NT2/D1 (cell line): ENCODE data around the gene SSH2.
A peak's percentile ranks its signal among the peaks of the same experiment; 100 is the strongest.

Source experiments
- DNase-seq: peaks from one replicate; pipeline ENCODE4 v3.0.0-alpha.2; 2011; ENCODE audit warnings: low read depth, low spot score
- H3K27me3 ChIP-seq: 2 replicates; pipeline ENCODE4 v1.6.0; 2011; ENCODE audit warnings: mild to moderate bottlenecking; ENCODE audit not compliant: insufficient read length, insufficient read depth
- H3K36me3 ChIP-seq: 2 replicates; pipeline ENCODE4 v1.6.1; 2011; ENCODE audit warnings: mild to moderate bottlenecking, low read length, mixed read lengths; ENCODE audit not compliant: insufficient read depth, insufficient read length
- H3K4me1 ChIP-seq: 2 replicates; pipeline ENCODE4 v1.5.1; 2011; ENCODE audit not compliant: insufficient read depth, insufficient read length
- H3K4me3 ChIP-seq: 2 replicates; pipeline ENCODE4 v1.5.1; 2011; ENCODE audit warnings: low read depth; ENCODE audit not compliant: insufficient read length
- H3K9ac ChIP-seq: 2 replicates; pipeline ENCODE4 v1.6.0; 2011; ENCODE audit warnings: low read depth; ENCODE audit not compliant: insufficient read length
- H3K9me3 ChIP-seq: 2 replicates; pipeline ENCODE4 v1.5.1; 2011; ENCODE audit warnings: mild to moderate bottlenecking, low read length; ENCODE audit not compliant: insufficient read depth
- SUZ12 ChIP-seq: IDR thresholded peaks from 2 replicates; pipeline ENCODE4 v1.6.1; 2011; ENCODE audit not compliant: insufficient read length, insufficient read depth; ENCODE audit errors: extremely low read depth
- YY1 ChIP-seq: IDR thresholded peaks from 2 replicates; pipeline ENCODE4 v1.6.1; 2011; ENCODE audit not compliant: insufficient read length, insufficient read depth
- ZNF274 ChIP-seq: IDR thresholded peaks from 2 replicates; pipeline ENCODE4 v1.6.1; 2011; ENCODE audit warnings: mild to moderate bottlenecking, low read depth, low read length

Gene SSH2

DNA sequence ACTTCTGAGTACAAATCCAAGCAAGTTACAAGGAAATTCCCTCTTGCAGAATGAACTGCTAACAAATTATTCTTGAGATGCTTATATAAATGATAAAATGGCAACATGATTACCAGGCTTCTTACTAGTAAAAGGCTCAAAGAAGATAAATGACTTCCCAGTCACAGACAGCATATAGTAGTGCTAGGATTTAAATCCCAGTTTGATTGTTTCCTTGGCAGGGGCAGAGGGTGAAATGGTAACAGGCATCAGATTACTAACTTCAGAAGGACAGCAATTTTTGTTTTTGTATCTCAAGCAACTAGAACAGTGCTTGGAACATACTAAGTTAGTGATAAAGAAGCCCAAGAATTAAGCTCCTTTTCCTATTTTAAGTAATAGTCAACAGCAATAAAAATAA, 102.8 kb downstream of the SSH2 start:
- Histone ChIP-seq H3K27me3 (no peaks in the 10 kb centered on the region), H3K9me3 (no peaks in the 10 kb centered on the region), H3K4me3 (no peak overlapping the region), H3K9ac (no peak overlapping the region), H3K4me1 (no peaks in the 10 kb centered on the region), H3K36me3 (no peaks in the 10 kb centered on the region)
- no peak for DNase-seq
- TF ChIP-seq ZNF274 (no peak), SUZ12 (no peak), YY1 (no peak)

DNA sequence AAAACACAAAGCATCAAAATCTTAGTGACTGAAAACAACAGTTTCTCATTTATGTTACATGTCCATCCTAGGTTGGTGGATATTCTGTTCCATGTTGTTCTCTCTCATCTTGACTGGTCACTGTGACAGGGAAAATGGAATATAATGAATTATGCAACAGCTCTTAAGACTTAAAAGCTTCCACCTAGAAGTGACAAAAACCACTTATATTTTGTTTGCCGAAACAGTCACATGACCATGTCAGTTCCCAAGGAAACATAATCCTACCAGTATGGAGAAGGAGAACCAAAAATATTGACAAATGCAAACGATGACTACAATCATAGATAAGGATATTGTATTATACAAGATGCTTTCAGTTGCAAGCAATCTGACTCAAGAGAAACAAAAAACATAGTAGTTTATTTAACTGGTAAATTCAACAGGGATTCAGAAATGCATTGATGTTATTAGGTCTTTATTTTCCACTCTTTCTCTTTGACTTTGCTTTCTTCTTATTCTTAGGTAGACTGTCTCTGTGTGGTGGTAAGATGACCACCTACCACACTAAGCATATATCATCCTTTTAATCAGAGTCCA, 103.8 kb downstream of the SSH2 start:
- Histone ChIP-seq H3K27me3 (no peaks in the 10 kb centered on the region), H3K9ac (no peak overlapping the region), H3K9me3 (no peaks in the 10 kb centered on the region), H3K4me3 (no peak overlapping the region), H3K4me1 (no peaks in the 10 kb centered on the region), H3K36me3 (no peaks in the 10 kb centered on the region)
- no peak for DNase-seq
- TF ChIP-seq YY1 (no peak), SUZ12 (no peak), ZNF274 (no peak)

DNA sequence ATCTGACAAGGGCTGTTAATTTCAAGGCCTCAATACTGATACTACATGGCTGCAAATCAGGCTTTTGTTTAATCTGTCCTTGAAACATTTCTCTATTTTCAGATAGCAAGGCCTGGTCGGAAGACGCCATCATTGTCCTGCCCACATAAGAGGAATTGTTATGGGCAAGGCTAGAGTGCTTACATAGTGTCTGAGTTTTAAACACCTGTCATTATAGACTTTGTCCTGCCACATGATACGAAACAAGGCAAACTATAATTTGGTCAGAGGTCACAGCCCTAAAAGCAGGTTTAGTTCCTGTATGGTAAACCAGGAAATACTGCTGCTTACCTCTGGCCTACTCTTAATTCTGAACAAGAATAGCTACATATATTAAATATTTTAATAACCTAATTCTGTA, 104.4 kb downstream of the SSH2 start:
- no peak overlapping the region for H3K9ac ChIP-seq
- no peaks in the 10 kb centered on the region for H3K36me3 ChIP-seq
- H3K4me3 ChIP-seq = no peak overlapping the region
- no peaks in the 10 kb centered on the region for H3K4me1 ChIP-seq
- H3K9me3 ChIP-seq = no peaks in the 10 kb centered on the region
- no peak for TF ChIP-seq YY1
- no peak for TF ChIP-seq ZNF274
- TF ChIP-seq SUZ12 = no peak
- H3K27me3 ChIP-seq = no peaks in the 10 kb centered on the region
- no peak for DNase-seq

DNA sequence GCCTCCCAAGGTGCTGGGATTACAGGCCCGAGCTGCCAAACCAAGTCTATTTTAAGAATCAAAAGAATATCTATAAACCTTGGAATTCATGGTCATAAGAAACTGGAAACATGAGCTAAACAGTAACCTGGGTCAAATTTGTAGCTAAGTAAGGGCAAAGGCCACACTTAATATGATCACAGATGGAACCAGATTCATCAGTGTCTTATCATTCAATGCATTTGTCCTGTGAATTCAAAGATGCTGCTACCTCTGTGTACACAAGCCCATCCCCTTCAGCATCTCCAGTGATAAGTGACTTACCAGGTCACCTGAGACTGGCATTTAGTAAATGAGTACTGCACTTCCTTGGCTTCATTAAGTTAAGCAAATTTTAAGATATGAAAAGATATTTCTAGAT, 108.1 kb downstream of the SSH2 start:
- H3K9me3 ChIP-seq = no peaks in the 10 kb centered on the region
- no peak for TF ChIP-seq YY1
- no peak for TF ChIP-seq ZNF274
- no peak for TF ChIP-seq SUZ12
- no peaks in the 10 kb centered on the region for H3K36me3 ChIP-seq
- no peaks in the 10 kb centered on the region for H3K4me1 ChIP-seq
- no peak overlapping the region for H3K9ac ChIP-seq
- no peaks in the 10 kb centered on the region for H3K27me3 ChIP-seq
- H3K4me3 ChIP-seq = no peak overlapping the region
- DNase-seq = no peak

DNA sequence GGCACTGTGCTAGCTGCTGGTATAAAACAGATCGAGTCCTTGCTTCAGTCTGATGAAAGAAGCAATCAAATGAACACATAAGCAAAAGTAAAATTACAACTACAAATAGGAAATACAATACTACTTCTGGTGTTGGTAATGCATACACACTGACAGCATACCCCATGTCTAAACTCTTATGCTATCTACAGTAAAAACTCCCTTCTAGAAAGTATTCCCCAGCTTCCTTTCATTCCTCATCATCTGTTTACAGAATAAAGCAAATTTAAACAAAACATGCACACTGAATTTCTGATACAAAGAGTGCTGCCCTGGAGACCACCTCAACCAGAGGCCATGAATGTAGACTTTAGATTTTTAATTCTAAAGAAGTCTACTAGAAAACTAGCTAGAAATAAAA, 109.6 kb downstream of the SSH2 start:
- H3K9ac ChIP-seq = no peak overlapping the region
- no peaks in the 10 kb centered on the region for H3K4me1 ChIP-seq
- no peaks in the 10 kb centered on the region for H3K36me3 ChIP-seq
- no peaks in the 10 kb centered on the region for H3K27me3 ChIP-seq
- no peak for DNase-seq
- H3K9me3 ChIP-seq = no peaks in the 10 kb centered on the region
- no peak for TF ChIP-seq ZNF274
- TF ChIP-seq SUZ12 = no peak
- no peak for TF ChIP-seq YY1
- H3K4me3 ChIP-seq = no peak overlapping the region

DNA sequence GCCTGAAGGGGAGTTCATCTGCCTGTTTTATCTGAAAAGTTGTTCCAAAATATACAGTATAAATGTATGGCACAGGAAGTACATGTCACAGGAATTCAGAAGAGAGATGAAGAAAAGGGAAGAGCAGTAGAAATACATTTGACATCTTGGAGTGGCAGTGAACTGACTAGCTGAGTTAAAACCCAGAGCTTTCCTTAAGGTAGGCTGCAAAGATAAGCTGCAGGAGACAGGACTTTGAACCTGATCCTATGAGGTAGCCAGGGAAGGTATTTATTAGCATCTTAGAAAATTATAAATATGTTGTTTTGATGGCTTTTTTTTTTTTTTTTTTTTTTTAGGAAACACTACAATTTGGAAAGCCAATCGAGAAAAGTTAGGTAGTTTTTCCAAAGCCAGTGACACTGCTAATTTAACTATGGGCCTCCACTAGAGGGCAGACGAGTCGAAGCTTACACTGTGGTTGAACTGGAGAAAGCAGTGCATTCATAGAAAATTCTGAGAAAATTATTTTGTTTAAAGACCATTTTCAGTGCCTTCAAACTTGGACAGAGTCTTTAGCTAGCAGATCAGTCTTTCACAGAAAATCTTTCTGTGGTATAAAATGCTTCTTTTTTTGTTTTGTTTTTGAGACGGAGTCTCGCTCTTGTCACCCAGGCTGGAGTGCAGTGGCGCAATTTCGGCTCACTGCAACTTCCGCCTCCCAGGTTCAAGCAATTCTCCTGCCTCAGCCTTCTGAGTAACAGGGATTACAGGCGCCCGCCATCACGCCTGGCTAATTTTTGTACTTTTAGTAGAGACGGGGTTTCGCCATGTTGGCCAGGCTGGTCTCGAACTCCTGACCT, 122.3 kb downstream of the SSH2 start:
- Histone ChIP-seq H3K36me3 (no peaks in the 10 kb centered on the region), H3K4me3 (no peak overlapping the region), H3K27me3 (no peaks in the 10 kb centered on the region), H3K9ac (no peak overlapping the region), H3K4me1 (no peaks in the 10 kb centered on the region), H3K9me3 (no peaks in the 10 kb centered on the region)
- TF ChIP-seq SUZ12 (no peak), ZNF274 (no peak), YY1 (no peak)
- DNase-seq = peak; percentile 16

DNA sequence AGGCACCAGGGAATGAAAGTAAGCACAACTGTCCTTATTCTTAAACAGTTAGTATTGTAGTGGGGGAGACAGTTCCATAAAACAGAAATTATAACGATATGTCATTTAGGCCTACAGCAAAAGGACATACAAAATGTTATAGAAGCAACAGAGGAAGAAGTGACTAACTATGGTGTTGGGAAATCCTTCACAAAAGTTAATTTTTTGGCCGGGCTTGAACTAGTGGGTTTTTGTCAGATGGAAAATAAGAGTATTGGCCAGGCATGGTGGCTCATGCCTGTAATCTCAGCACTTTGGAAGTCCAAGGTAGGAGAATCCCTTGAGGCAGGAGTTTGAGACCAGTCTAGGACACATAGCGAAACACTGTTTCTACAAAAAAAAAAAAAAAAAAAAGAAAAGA, 127.8 kb downstream of the SSH2 start:
- no peaks in the 10 kb centered on the region for H3K36me3 ChIP-seq
- no peak overlapping the region for H3K9ac ChIP-seq
- TF ChIP-seq ZNF274 (no peak), YY1 (no peak), SUZ12 (no peak)
- H3K27me3 ChIP-seq = no peaks in the 10 kb centered on the region
- no peaks in the 10 kb centered on the region for H3K4me1 ChIP-seq
- DNase-seq = no peak
- H3K4me3 ChIP-seq = no peak overlapping the region
- H3K9me3 ChIP-seq = no peaks in the 10 kb centered on the region

DNA sequence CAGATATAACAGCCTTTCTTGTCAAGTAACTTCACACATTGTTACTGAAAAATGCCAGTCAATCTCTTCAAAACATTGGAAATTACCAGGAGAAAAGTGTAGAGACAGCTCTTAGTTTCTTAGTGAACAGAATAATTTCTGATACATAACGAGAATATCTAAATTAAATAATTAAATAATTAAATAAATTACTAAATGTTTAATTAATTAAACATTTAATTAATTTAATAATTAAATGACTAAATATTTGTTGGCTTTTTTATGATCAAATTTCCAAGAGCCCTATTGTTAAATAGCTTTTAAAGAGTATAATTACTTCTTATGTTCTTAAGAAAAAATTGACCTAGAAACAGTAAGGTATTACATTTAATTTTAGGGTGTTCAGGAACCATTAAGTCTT, 129.6 kb downstream of the SSH2 start:
- H3K36me3 ChIP-seq = no peaks in the 10 kb centered on the region
- no peaks in the 10 kb centered on the region for H3K4me1 ChIP-seq
- H3K9ac ChIP-seq = no peak overlapping the region
- no peaks in the 10 kb centered on the region for H3K27me3 ChIP-seq
- no peaks in the 10 kb centered on the region for H3K9me3 ChIP-seq
- H3K4me3 ChIP-seq = no peak overlapping the region
- TF ChIP-seq SUZ12 = no peak
- no peak for TF ChIP-seq YY1
- TF ChIP-seq ZNF274 = no peak
- no peak for DNase-seq
